ENCODE measurements around the gene SH2D3C.

DNA sequence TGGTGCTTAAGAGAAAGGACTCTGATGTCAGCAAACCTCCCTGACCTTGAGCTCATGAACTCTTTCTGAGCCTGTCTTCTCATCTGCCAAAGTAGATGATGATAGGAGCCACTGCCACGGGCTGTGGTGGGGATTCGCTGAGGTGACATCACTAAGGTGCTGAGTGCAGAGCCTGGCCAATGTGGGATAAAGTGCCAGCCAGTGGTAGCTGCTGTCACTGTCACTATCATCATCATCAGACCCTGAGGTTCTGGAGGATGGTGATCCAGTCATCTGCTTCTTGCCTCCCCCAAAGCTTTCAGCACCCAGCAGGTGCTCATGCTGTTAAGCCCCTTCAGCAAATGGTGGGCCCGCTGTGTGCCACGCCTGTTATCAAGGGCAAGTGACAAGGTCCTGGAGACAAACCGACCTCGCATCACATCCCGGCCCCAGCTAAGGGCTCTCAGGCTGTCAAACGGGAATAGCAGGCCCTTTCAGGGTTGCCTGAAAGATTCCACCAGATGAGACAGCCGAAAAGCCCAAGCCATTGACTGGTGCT lies 30.6 kb upstream of the SH2D3C start:
- TF ChIP-seq, protein P1, sequence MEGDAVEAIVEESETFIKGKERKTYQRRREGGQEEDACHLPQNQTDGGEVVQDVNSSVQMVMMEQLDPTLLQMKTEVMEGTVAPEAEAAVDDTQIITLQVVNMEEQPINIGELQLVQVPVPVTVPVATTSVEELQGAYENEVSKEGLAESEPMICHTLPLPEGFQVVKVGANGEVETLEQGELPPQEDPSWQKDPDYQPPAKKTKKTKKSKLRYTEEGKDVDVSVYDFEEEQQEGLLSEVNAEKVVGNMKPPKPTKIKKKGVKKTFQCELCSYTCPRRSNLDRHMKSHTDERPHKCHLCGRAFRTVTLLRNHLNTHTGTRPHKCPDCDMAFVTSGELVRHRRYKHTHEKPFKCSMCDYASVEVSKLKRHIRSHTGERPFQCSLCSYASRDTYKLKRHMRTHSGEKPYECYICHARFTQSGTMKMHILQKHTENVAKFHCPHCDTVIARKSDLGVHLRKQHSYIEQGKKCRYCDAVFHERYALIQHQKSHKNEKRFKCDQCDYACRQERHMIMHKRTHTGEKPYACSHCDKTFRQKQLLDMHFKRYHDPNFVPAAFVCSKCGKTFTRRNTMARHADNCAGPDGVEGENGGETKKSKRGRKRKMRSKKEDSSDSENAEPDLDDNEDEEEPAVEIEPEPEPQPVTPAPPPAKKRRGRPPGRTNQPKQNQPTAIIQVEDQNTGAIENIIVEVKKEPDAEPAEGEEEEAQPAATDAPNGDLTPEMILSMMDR (tag by site-specific recombination; IDR thresholded peaks at IDR 0.05), result no peak
- TF ChIP-seq, protein P2, sequence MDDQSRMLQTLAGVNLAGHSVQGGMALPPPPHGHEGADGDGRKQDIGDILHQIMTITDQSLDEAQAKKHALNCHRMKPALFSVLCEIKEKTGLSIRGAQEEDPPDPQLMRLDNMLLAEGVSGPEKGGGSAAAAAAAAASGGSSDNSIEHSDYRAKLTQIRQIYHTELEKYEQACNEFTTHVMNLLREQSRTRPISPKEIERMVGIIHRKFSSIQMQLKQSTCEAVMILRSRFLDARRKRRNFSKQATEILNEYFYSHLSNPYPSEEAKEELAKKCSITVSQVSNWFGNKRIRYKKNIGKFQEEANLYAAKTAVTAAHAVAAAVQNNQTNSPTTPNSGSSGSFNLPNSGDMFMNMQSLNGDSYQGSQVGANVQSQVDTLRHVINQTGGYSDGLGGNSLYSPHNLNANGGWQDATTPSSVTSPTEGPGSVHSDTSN (CRISPR knock-in tag; IDR thresholded peaks at IDR 0.05), result no peak
- no peak for TF ChIP-seq MEIS1 (CRISPR knock-in tag; IDR thresholded peaks at IDR 0.05; ENCODE audit: borderline replicate concordance)
- TF ChIP-seq, protein P3, sequence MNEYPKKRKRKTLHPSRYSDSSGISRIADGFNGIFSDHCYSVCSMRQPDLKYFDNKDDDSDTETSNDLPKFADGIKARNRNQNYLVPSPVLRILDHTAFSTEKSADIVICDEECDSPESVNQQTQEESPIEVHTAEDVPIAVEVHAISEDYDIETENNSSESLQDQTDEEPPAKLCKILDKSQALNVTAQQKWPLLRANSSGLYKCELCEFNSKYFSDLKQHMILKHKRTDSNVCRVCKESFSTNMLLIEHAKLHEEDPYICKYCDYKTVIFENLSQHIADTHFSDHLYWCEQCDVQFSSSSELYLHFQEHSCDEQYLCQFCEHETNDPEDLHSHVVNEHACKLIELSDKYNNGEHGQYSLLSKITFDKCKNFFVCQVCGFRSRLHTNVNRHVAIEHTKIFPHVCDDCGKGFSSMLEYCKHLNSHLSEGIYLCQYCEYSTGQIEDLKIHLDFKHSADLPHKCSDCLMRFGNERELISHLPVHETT (tag by site-specific recombination; IDR thresholded peaks at IDR 0.05), result no peak
- TF ChIP-seq KLF8 (tag by site-specific recombination; IDR thresholded peaks at IDR 0.05), result no peak
- no peak for TF ChIP-seq HOXA7 (CRISPR knock-in tag; IDR thresholded peaks at IDR 0.05; ENCODE audit: borderline replicate concordance)
- TF ChIP-seq YY1 (tag by site-specific recombination; IDR thresholded peaks at IDR 0.05), result no peak
- no peak for TF ChIP-seq ZBTB48 (tag by site-specific recombination; IDR thresholded peaks at IDR 0.05)
- no peak for TF ChIP-seq KLF9 (tag by site-specific recombination; IDR thresholded peaks at IDR 0.05; ENCODE audit: low read depth)
- no peak for TF ChIP-seq ZBTB20 (tag by site-specific recombination; IDR thresholded peaks at IDR 0.05)
- no peak for TF ChIP-seq GLIS2 (tag by site-specific recombination; IDR thresholded peaks at IDR 0.05)

Data from HEK293 (cell line).